Neural crest cell (in vitro differentiated cells): ENCODE data around the gene PC. TPM values are rescaled to one million over a fixed set of nuclear protein-coding genes. Genes with fewer than 3 reads are reported as not detected.

ENCODE experiments used
- DNase-seq: peaks from one replicate; pipeline ENCODE4 v3.0.0; 2021; ENCODE audit warnings: low read depth, mixed read lengths, low spot score
- H3K27ac Mint-ChIP-seq: one replicate; pipeline ENCODE4 v1.8.0; 2021; ENCODE audit warnings: mild to moderate bottlenecking, mixed read lengths; ENCODE audit not compliant: unreplicated experiment
- H3K27me3 Mint-ChIP-seq: 2 replicates; pipeline ENCODE4 v1.8.0; 2021; ENCODE audit warnings: low read depth, mild to moderate bottlenecking, mixed read lengths
- H3K36me3 Mint-ChIP-seq: 2 replicates; pipeline ENCODE4 v1.8.0; 2021; ENCODE audit warnings: low read depth, mild to moderate bottlenecking, mixed read lengths
- H3K4me1 Mint-ChIP-seq: 2 replicates; pipeline ENCODE4 v1.8.0; 2021; ENCODE audit warnings: mixed read lengths
- H3K4me3 Mint-ChIP-seq: one replicate; pipeline ENCODE4 v1.8.0; 2021; ENCODE audit warnings: mild to moderate bottlenecking, mixed read lengths
- H3K9me3 Mint-ChIP-seq: 2 replicates; pipeline ENCODE4 v1.8.0; 2021; ENCODE audit warnings: mixed read lengths
- total RNA-seq: library from RNA; stranded (reverse); gene quantifications from 2 replicates; pipeline ENCODE4 v1.2.1, GENCODE V29; 2021
- TF ChIP-seq, protein P1 (sequence below): fragments of 200-600 bp; sonication (generic); conservative IDR thresholded peaks from 2 replicates; pipeline ENCODE4 v1.5.0; 2021; ENCODE audit warnings: antibody characterized with exemption, mild to moderate bottlenecking

PC gene
- total RNA-seq, 1 donor from 2014 or later = 53.6 TPM

DNA sequence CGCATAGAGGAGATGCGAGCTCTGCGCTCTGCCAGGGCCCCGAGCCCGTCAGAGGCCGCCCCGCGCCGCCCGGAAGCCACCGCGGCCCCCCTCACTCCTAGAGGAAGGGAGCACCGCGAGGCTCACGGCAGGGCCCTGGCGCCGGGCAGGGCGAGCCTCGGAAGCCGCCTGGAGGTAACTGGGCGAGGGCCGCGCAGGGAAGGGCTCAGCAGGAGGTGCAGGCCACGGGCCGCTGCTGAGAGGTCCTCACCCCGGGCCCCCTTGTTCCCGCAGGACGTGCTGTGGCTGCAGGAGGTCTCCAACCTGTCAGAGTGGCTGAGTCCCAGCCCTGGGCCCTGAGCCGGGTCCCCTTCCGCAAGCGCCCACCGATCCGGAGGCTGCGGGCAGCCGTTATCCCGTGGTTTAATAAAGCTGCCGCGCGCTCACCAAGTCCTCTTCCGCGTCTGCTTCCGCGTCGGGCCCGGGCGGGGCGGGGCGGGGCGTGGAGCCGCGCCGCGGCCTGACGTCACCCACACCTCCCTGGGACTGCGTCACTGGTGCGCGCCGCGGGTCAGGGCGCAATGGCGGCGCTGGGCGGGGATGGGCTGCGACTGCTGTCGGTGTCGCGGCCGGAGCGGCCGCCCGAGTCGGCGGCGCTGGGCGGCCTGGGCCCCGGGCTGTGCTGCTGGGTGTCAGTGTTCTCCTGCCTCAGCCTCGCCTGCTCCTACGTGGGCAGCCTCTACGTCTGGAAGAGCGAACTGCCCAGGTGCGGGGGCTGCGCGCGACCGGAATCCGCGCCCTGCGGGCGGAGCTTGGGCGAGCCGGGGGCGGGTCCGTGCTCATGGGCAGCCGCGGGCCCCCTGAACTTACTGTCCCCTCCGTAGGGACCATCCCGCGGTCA lies 115.0 kb downstream of the PC start, which contains the start of gene RCE1:
Gene RCE1 (plus strand): TSS at position 546 of the 880 bp plus-strand sequence. CDS start 15 bp downstream, at position 561.
- H3K9me3 Mint-ChIP-seq = no peaks in the 10 kb centered on the region
- peak; percentile 85 for DNase-seq
- peak within 1 kb of the TSS; percentile 97 for H3K4me3 Mint-ChIP-seq
- TF ChIP-seq, protein P1, sequence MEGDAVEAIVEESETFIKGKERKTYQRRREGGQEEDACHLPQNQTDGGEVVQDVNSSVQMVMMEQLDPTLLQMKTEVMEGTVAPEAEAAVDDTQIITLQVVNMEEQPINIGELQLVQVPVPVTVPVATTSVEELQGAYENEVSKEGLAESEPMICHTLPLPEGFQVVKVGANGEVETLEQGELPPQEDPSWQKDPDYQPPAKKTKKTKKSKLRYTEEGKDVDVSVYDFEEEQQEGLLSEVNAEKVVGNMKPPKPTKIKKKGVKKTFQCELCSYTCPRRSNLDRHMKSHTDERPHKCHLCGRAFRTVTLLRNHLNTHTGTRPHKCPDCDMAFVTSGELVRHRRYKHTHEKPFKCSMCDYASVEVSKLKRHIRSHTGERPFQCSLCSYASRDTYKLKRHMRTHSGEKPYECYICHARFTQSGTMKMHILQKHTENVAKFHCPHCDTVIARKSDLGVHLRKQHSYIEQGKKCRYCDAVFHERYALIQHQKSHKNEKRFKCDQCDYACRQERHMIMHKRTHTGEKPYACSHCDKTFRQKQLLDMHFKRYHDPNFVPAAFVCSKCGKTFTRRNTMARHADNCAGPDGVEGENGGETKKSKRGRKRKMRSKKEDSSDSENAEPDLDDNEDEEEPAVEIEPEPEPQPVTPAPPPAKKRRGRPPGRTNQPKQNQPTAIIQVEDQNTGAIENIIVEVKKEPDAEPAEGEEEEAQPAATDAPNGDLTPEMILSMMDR = no peak
- peaks cover 15% of the 10 kb centered on the region for H3K4me1 Mint-ChIP-seq
- H3K27me3 Mint-ChIP-seq = no peaks in the 10 kb centered on the region
- no peaks in the 10 kb centered on the region for H3K36me3 Mint-ChIP-seq
- H3K27ac Mint-ChIP-seq = peak within 1 kb of the TSS; percentile 97

DNA sequence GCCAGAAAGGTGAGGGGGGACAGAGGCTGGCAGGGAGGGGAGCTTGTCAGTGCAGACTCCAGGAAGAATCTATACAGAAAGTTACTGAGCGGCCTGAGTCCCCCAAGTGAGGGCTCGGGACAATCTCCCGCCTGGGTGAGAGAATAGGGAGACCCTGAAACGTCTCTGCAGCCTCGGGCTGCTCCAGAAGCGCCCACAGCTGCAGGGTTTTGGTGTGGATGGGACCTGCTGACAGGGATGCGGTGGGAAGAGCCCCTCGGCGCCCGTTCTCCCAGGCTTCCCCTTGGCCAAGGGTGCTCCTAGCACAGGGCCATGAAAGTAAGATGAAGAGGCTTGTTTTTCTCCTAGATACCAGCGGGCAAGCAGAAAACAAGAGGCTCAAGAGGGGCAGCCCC lies 115.7 kb downstream of the PC start:
- TF ChIP-seq, protein P1 = no peak
- DNase-seq = no peak
- peak overlapping the region; percentile 97 for H3K27ac Mint-ChIP-seq
- H3K36me3 Mint-ChIP-seq = no peaks in the 10 kb centered on the region
- H3K4me3 Mint-ChIP-seq = peak overlapping the region; percentile 94
- no peaks in the 10 kb centered on the region for H3K9me3 Mint-ChIP-seq
- H3K27me3 Mint-ChIP-seq = no peaks in the 10 kb centered on the region
- peaks cover 15% of the 10 kb centered on the region for H3K4me1 Mint-ChIP-seq

DNA sequence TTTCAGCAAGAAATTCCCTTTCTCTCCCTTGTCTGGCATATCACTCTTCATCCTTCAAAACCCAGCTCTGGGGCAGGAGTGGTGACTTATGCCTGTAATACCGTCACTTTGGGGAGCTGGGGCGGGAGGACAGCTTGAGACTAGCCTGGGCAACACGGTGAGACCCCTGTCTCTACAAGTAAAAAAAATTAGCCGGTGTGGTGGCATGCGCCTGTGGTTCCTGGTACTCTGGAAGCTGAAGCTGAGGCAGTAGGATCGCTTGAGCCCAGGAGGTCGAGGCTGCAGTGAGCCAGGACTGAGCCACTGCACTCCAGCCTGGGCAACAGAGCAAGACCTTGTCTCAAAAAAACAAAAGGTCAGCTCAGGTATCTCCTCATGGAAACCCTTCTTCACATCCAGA lies 116.3 kb downstream of the PC start:
- no peaks in the 10 kb centered on the region for H3K9me3 Mint-ChIP-seq
- peaks cover 15% of the 10 kb centered on the region for H3K4me1 Mint-ChIP-seq
- no peak for DNase-seq
- peak overlapping the region; percentile 94 for H3K4me3 Mint-ChIP-seq
- H3K27ac Mint-ChIP-seq = no peak overlapping the region
- TF ChIP-seq, protein P1 = no peak
- H3K27me3 Mint-ChIP-seq = no peaks in the 10 kb centered on the region
- no peaks in the 10 kb centered on the region for H3K36me3 Mint-ChIP-seq

DNA sequence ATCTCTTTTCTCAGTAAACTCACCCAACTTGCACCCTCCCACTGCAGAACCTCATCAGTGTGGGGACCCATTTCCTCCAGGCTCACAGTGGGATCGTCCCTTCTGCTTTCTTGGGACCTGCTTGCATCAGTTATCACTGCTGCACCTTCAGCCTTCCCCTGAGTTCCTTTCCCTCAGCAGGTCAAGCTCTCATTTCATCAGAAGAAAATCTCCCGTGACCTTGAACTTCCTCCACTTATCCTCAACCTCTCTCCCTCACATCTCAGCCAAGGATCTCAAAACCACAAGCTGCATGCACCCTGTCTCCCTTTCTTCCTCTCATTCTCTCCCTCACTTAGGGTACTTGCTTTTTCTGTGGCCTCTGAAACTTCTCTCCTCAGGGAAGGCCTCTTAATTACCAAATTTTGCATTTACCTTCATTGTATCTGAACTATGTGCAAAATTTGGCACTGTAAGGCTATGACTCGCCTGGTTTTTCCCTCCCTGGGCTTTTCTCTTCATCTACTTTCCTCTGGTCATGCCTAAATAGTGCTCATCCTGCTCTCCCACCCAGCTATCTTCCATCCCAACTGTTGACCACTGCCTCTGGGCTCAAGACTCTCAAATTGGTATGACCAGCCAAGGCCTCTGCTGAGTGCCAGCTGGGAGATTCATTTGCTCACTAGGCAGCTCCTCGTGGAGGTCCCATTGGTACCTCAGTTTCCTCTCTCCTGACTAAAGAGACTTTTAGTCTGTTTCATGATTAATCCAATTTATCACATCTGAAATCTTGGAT lies 117.7 kb downstream of the PC start:
- no peaks in the 10 kb centered on the region for H3K36me3 Mint-ChIP-seq
- H3K9me3 Mint-ChIP-seq = no peaks in the 10 kb centered on the region
- peaks cover 15% of the 10 kb centered on the region for H3K4me1 Mint-ChIP-seq
- no peak for DNase-seq
- H3K27me3 Mint-ChIP-seq = no peaks in the 10 kb centered on the region
- H3K27ac Mint-ChIP-seq = no peak overlapping the region
- TF ChIP-seq, protein P1 = no peak
- peak overlapping the region; percentile 10 for H3K4me3 Mint-ChIP-seq

DNA sequence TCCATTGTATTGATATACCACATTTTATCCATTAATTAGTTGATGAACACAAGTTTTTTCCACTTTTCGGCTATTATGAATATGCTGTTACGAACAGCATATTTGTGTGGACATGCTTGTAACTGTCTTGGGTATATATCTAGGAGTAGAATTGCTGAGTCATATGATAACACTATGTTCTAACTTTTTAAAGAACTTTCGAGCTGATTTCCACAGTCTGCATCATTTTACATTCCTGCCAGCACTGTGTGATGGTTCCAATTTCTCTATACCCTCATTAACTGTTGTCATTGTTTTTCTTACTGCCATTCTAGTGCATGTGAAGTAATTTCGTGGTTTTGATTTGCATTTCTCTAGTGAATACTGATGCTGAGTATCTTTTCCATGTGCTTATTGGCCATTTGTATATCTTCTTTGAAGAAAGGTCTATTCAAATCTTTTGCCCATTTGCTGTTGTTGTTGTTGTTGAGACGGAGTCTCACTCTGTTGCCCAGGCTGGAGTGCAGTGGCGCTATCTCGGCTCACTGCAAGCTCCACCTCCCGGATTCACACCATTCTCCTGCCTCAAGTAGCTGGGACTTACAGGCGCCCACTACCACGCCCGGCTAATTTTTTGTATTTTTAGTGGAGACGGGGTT lies 122.3 kb downstream of the PC start:
- TF ChIP-seq, protein P1 = no peak
- Mint-ChIP-seq H3K4me3 (no peak overlapping the region), H3K27me3 (no peaks in the 10 kb centered on the region), H3K4me1 (peaks cover 5% of the 10 kb centered on the region), H3K36me3 (peaks cover 2% of the 10 kb centered on the region), H3K27ac (no peak overlapping the region), H3K9me3 (no peaks in the 10 kb centered on the region)
- no peak for DNase-seq
